Colonic mucosa (tissue), 4 donors: Measurements from ENCODE around the gene SLC9A9. TPM values are rescaled to one million over a fixed set of nuclear protein-coding genes. Genes with fewer than 3 reads are reported as not detected.

Experiments used
- DNase-seq: peaks from one replicate; pipeline ENCODE4 v3.0.0-alpha.2; 2020
- H3K27ac ChIP-seq: fragments of 200-600 bp; one replicate; pipeline ENCODE4 v1.8.0; 2021
- H3K27me3 ChIP-seq: fragments of 200-600 bp; one replicate; pipeline ENCODE4 v1.8.0; 2021
- H3K36me3 ChIP-seq: fragments of 200-600 bp; one replicate; pipeline ENCODE4 v1.8.0; 2021
- H3K4me1 ChIP-seq: fragments of 200-600 bp; one replicate; pipeline ENCODE4 v1.8.0; 2021; ENCODE audit warnings: mild to moderate bottlenecking
- H3K4me3 ChIP-seq: fragments of 200-600 bp; one replicate; pipeline ENCODE4 v1.8.0; 2021
- H3K9ac ChIP-seq, 2 donors: one replicate each; pipeline ENCODE4 v1.7.0; 2013; ENCODE audit warnings: control low read depth in 2 of 2, low read depth in 2 of 2, low read length in 2 of 2
- H3K9me3 ChIP-seq: fragments of 200-600 bp; one replicate; pipeline ENCODE4 v1.8.0; 2021
- CTCF ChIP-seq: fragments of 200-600 bp; IDR thresholded peaks from one replicate; pipeline ENCODE4 v1.8.0; 2022; ENCODE audit warnings: antibody characterized with exemption, mild to moderate bottlenecking
- intact Hi-C: fragments of 100-400 bp; cut with DNase I; formaldehyde crosslinking; loops from one replicate; pipeline ENCODE4 v1.14.1; 2022
- total RNA-seq, 2 donors: library from RNA; stranded (reverse); fragmentation: NEBNext Ultra II Directional in 1 of 2; extraction: Animal tissue kit (Norgen Biotek cat#: 25700) in 1 of 2; gene quantifications; one replicate each; pipeline ENCODE4 v1.2.1, GENCODE V29; 2021
- donor health status: healthy.
- donor health status: DM: no; HTN: no; CAD: no.
- donor health status: DM: no; HTN: no; CAD: no.

Gene SLC9A9
- total RNA-seq, 2 donors from 2014 or later = 2.5 to 6.5 TPM

GRCh38 chr3:143657391-143657790 lies 190.9 kb downstream of the SLC9A9 start:
- Histone ChIP-seq H3K36me3 (no peaks in the 10 kb centered on the region), H3K27me3 (no peaks in the 10 kb centered on the region), H3K27ac (no peak overlapping the region), H3K9ac (no peak overlapping the region), H3K4me3 (no peak overlapping the region), H3K9me3 (no peaks in the 10 kb centered on the region), H3K4me1 (no peaks in the 10 kb centered on the region)
- intact Hi-C loops = no loop called here
- no peak for TF ChIP-seq CTCF
- no peak for DNase-seq

- Histone ChIP-seq H3K27me3 (no peaks in the 10 kb centered on the region), H3K9ac (no peak overlapping the region), H3K4me1 (no peaks in the 10 kb centered on the region), H3K27ac (no peak overlapping the region), H3K9me3 (no peaks in the 10 kb centered on the region), H3K36me3 (no peaks in the 10 kb centered on the region), H3K4me3 (no peak overlapping the region)
- intact Hi-C loops = no loop called here
- TF ChIP-seq CTCF = no peak
- DNase-seq = no peak
Measured at GRCh38 chr3:143654906-143655305, 193.4 kb downstream of the SLC9A9 start.

GRCh38 chr3:143653935-143654334 lies 194.3 kb downstream of the SLC9A9 start:
- intact Hi-C loops = no loop called here
- DNase-seq = no peak
- no peak overlapping the region for H3K27ac ChIP-seq
- no peaks in the 10 kb centered on the region for H3K4me1 ChIP-seq
- no peak overlapping the region for H3K4me3 ChIP-seq
- no peaks in the 10 kb centered on the region for H3K9me3 ChIP-seq
- no peaks in the 10 kb centered on the region for H3K36me3 ChIP-seq
- no peak for TF ChIP-seq CTCF
- H3K27me3 ChIP-seq = no peaks in the 10 kb centered on the region
- H3K9ac ChIP-seq = no peak overlapping the region

GRCh38 chr3:143653493-143653892 lies 194.8 kb downstream of the SLC9A9 start:
- intact Hi-C loops = no loop called here
- H3K9me3 ChIP-seq = no peaks in the 10 kb centered on the region
- no peaks in the 10 kb centered on the region for H3K4me1 ChIP-seq
- no peak overlapping the region for H3K27ac ChIP-seq
- H3K4me3 ChIP-seq = no peak overlapping the region
- H3K36me3 ChIP-seq = no peaks in the 10 kb centered on the region
- no peaks in the 10 kb centered on the region for H3K27me3 ChIP-seq
- TF ChIP-seq CTCF = no peak
- DNase-seq = no peak
- H3K9ac ChIP-seq = no peak overlapping the region

- Histone ChIP-seq H3K4me3 (no peak overlapping the region), H3K27ac (no peak overlapping the region), H3K27me3 (no peaks in the 10 kb centered on the region), H3K4me1 (no peaks in the 10 kb centered on the region), H3K9ac (no peak overlapping the region), H3K9me3 (no peaks in the 10 kb centered on the region), H3K36me3 (no peaks in the 10 kb centered on the region)
- DNase-seq = no peak
- TF ChIP-seq CTCF = no peak
- intact Hi-C loops = no loop called here
Measured at GRCh38 chr3:143652118-143652517, 196.2 kb downstream of the SLC9A9 start.

- H3K4me1 ChIP-seq = no peaks in the 10 kb centered on the region
- no peak overlapping the region for H3K27ac ChIP-seq
- H3K4me3 ChIP-seq = no peak overlapping the region
- no peaks in the 10 kb centered on the region for H3K36me3 ChIP-seq
- H3K9ac ChIP-seq = no peak overlapping the region
- intact Hi-C loops = no loop called here
- no peaks in the 10 kb centered on the region for H3K9me3 ChIP-seq
- no peak for DNase-seq
- no peaks in the 10 kb centered on the region for H3K27me3 ChIP-seq
- TF ChIP-seq CTCF = no peak
Measured at GRCh38 chr3:143650827-143651226, 197.4 kb downstream of the SLC9A9 start.
